Cardiac muscle cell (in vitro differentiated cells and primary cell): ENCODE data around the gene RNF187. TPM values are rescaled to one million over a fixed set of nuclear protein-coding genes. Genes with fewer than 3 reads are reported as not detected.

Experiments
- DNase-seq, 2 donors: peaks; one replicate each; pipeline versions ENCODE4 v3.0.0 to v3.0.0-alpha.2; 2010 to 2017; ENCODE audit warnings: low read depth in 1 of 2, low spot score in 1 of 2
- H3K27ac ChIP-seq: fragments of 200-600 bp; sonication (generic); 2 replicates; pipeline ENCODE4 v1.5.1; 2016
- H3K27me3 ChIP-seq: fragments of 200-600 bp; sonication (generic); 2 replicates; pipeline ENCODE4 v1.6.0; 2016; ENCODE audit warnings: control low read depth
- H3K36me3 ChIP-seq: fragments of 200-600 bp; sonication (generic); 2 replicates; pipeline ENCODE4 v1.5.1; 2016; ENCODE audit warnings: control low read depth
- H3K4me1 ChIP-seq: fragments of 200-600 bp; sonication (generic); 2 replicates; pipeline ENCODE4 v1.8.1; 2017; ENCODE audit warnings: low read depth, mild to moderate bottlenecking, mixed run types
- H3K4me3 ChIP-seq: fragments of 200-600 bp; sonication (generic); 2 replicates; pipeline ENCODE4 v1.5.1; 2016; ENCODE audit warnings: mild to moderate bottlenecking
- H3K9me3 ChIP-seq: fragments of 200-600 bp; sonication (generic); 2 replicates; pipeline ENCODE4 v1.5.1; 2017; ENCODE audit warnings: low read depth, mild to moderate bottlenecking, control low read depth
- CTCF ChIP-seq: IDR thresholded peaks from 2 replicates; pipeline ENCODE4 v1.5.1; 2012; ENCODE audit warnings: low read depth, mild to moderate bottlenecking, low read length
- polyA plus RNA-seq: library from polyadenylated mRNA; unstranded; fragments of >200 nt; fragmentation: Nextera tagmentation; extraction: Ambion mirVana; gene quantifications from 2 replicates; pipeline ENCODE4 v1.2.1, GENCODE V29; 2016
- total RNA-seq: library from RNA; depleted of rRNA; stranded (reverse); fragments of >200 nt; gene quantifications from 2 replicates; pipeline ENCODE4 v1.2.3, GENCODE V29; 2016

RNF187 gene
- total and polyA plus RNA-seq, 2 experiments from 2014 or later: 86.5 to 213 TPM

- Histone ChIP-seq H3K4me3 (peak overlapping the region; percentile 54), H3K36me3 (no peaks in the 10 kb centered on the region), H3K9me3 (no peaks in the 10 kb centered on the region), H3K27me3 (peaks cover 9% of the 10 kb centered on the region), H3K27ac (peak overlapping the region; percentile 88), H3K4me1 (peaks cover 14% of the 10 kb centered on the region)
- no peak for DNase-seq
- TF ChIP-seq CTCF: no peak
Measured at GRCh38 chr1:228456252-228457016, 30.7 kb upstream of the RNF187 start.

- Histone ChIP-seq H3K9me3 (no peaks in the 10 kb centered on the region), H3K27me3 (peaks cover 13% of the 10 kb centered on the region), H3K27ac (peak overlapping the region; percentile 88), H3K36me3 (no peaks in the 10 kb centered on the region), H3K4me3 (peak overlapping the region; percentile 54), H3K4me1 (peaks cover 14% of the 10 kb centered on the region)
- DNase-seq: no peak
- no peak for TF ChIP-seq CTCF
Measured at GRCh38 chr1:228457017-228457395, 30.2 kb upstream of the RNF187 start.

- TF ChIP-seq CTCF: peak; percentile 26
- Histone ChIP-seq H3K36me3 (no peaks in the 10 kb centered on the region), H3K27ac (peak overlapping the region; percentile 88), H3K4me3 (peak overlapping the region; percentile 54), H3K27me3 (peaks cover 19% of the 10 kb centered on the region), H3K4me1 (peaks cover 14% of the 10 kb centered on the region), H3K9me3 (no peaks in the 10 kb centered on the region)
- peak; percentile 98 to 99 for DNase-seq
Measured at GRCh38 chr1:228457396-228458176, 29.6 kb upstream of the RNF187 start.

GRCh38 chr1:228459091-228459993 lies 27.8 kb upstream of the RNF187 start:
- Histone ChIP-seq H3K27me3 (peaks cover 33% of the 10 kb centered on the region), H3K27ac (no peak overlapping the region), H3K4me3 (peak overlapping the region; percentile 54), H3K4me1 (peaks cover 14% of the 10 kb centered on the region), H3K9me3 (no peaks in the 10 kb centered on the region), H3K36me3 (no peaks in the 10 kb centered on the region)
- peak; percentile 77 for TF ChIP-seq CTCF
- peak; percentile 79 to 84 for DNase-seq

- Histone ChIP-seq H3K27ac (no peak overlapping the region), H3K9me3 (no peaks in the 10 kb centered on the region), H3K4me3 (no peak overlapping the region), H3K36me3 (no peaks in the 10 kb centered on the region), H3K4me1 (peaks cover 9% of the 10 kb centered on the region), H3K27me3 (peaks cover 44% of the 10 kb centered on the region)
- no peak for DNase-seq
- TF ChIP-seq CTCF: no peak
Measured at GRCh38 chr1:228460821-228461220, 26.4 kb upstream of the RNF187 start.
